ENCODE measurements around the gene TMEM158. TPM values are rescaled to one million over a fixed set of nuclear protein-coding genes. Genes with fewer than 3 reads are reported as not detected.

The TMEM158 gene
- total and polyA plus RNA-seq, 10 of the 15 experiments (the other 5 are each of a cell fraction or from before 2014, with no cell fraction given): not detected

DNA sequence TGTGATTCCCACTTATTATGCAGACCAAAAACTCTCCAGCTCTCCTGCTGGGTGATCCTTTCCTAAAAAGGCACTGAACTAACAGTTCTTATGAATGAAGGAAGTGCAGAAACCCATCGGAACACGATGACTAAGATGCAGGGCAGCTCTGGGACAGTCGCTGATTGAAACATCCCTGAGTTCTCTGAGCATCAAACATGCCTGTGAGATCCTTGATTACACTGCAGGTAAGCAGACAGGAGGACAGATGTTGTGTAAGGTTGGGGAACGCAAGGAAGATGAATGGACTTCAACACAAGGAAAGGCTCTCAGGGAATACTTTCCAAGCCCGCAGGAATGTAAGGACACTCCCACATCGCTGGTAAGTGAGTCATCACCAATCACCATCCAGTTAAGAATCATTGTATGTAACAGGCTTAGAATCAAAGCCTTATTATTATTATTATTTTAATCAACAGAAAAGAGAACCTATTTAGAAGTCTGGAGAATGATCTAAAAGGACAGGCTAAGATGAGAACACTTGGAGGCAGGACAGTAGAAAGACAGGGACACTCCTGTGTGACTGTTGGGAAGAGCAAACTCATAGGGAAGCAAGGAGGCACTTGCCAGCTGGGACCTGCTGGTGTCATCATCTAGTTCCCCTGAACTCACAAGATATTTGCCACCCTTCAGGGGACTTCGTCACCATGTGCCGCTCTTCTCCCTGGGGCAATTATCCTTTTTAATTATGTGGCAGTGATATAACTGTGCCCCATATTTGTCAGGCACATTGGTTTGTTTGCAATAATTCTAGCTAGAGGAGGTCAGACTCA, 26.0 kb downstream of the TMEM158 start:
- DNase-seq (ENCODE audit: low read depth, low spot score): no peak
- SMC1A ChIA-PET (ENCODE audit: uncharacterized antibody, unreplicated experiment): interaction anchor here (0.6 to 1.2 kb wide), 2 partner anchors 23 to 145 kb away, joined by 3 to 4 read pairs; no protein-coding TSS in a partner anchor
- Histone ChIP-seq H3K27ac (ENCODE audit: control insufficient read depth, insufficient read depth) (no peak overlapping the region), H3K9me3 (replicated peaks; ENCODE audit: control insufficient read depth, insufficient read depth, low read length) (no peaks in the 10 kb centered on the region), H3K27me3 (replicated peaks in 1 of 2; ENCODE audit: control insufficient read depth in 2 of 2, insufficient read depth in 2 of 2, low read length in 1 of 2) (peaks cover 0 to 2% of the 10 kb centered on the region in 2 experiments; a peak in 3 of 4 replicates), H2AFZ (ENCODE audit: control insufficient read depth, low read depth, low read length) (no peak overlapping the region), H3K36me3 (ENCODE audit: control insufficient read depth in 2 of 2, insufficient read depth in 2 of 2, low read length in 1 of 2) (no peaks in the 10 kb centered on the region), H3K4me2 (ENCODE audit: control insufficient read depth, insufficient read depth) (no peak overlapping the region), H3K79me2 (ENCODE audit: control insufficient read depth, insufficient read depth, low read length) (no peaks in the 10 kb centered on the region), H3K4me3 (no peak overlapping the region), H4K20me1 (ENCODE audit: control insufficient read depth, insufficient read depth) (no peaks in the 10 kb centered on the region), H3K9ac (ENCODE audit: control insufficient read depth, insufficient read depth, low read length) (no peak overlapping the region), H3K4me1 (ENCODE audit: control insufficient read depth, insufficient read depth, low read length) (no peaks in the 10 kb centered on the region)
- POLR2A ChIA-PET: no interaction called here
- ATAC-seq: no peak
- no TSS peak for BruUV-seq (replicated peaks)
- CTCF ChIA-PET: interaction anchor here (1.0 to 1.1 kb wide), 3 partner anchors 10 to 158 kb away, joined by 3 to 4 read pairs (median 3); no protein-coding TSS in a partner anchor
- in situ Hi-C loops (cut with MboI) (no loop called here), intact Hi-C loops (cut with micrococcal nuclease; ENCODE audit: unreplicated experiment) (no loop called here)
- no peak for TF ChIP-seq MTA2 (IDR thresholded peaks at IDR 0.05; ENCODE audit: low read depth)
- no peak for TF ChIP-seq RUNX3 (IDR thresholded peaks at IDR 0.05; ENCODE audit: low read length)
- TF ChIP-seq ZNF384 (IDR thresholded peaks at IDR 0.05; ENCODE audit: borderline replicate concordance, low read depth, low read length): no peak
- no peak for FAIRE-seq
- 46% methylated on average over 8 of the region's 8 CpGs for WGBS (ENCODE audit: insufficient coverage, insufficient replicate concordance, low lambda C conversion rate, missing lambda C conversion rate)
- RAD21 ChIA-PET (ENCODE audit: unreplicated experiment): no interaction called here

- in situ Hi-C loops (cut with MboI): no loop called here
- FAIRE-seq: no peak
- POLR2A ChIA-PET: no interaction called here
These were observed 27.5 kb downstream of the TMEM158 start for GRCh38 chr3:45198264-45199260.

More at GRCh38 chr3:45198264-45199260, 27.5 kb downstream of the TMEM158 start:
- Histone ChIP-seq H3K9me3 (replicated peaks; ENCODE audit: control insufficient read depth, insufficient read depth, low read length) (no peaks in the 10 kb centered on the region), H3K9ac (ENCODE audit: control insufficient read depth, insufficient read depth, low read length) (no peak overlapping the region), H4K20me1 (ENCODE audit: control insufficient read depth, insufficient read depth) (no peaks in the 10 kb centered on the region), H3K79me2 (ENCODE audit: control insufficient read depth, insufficient read depth, low read length) (no peaks in the 10 kb centered on the region), H3K36me3 (ENCODE audit: control insufficient read depth in 2 of 2, insufficient read depth in 2 of 2, low read length in 1 of 2) (no peaks in the 10 kb centered on the region), H2AFZ (ENCODE audit: control insufficient read depth, low read depth, low read length) (no peak overlapping the region), H3K4me1 (ENCODE audit: control insufficient read depth, insufficient read depth, low read length) (no peaks in the 10 kb centered on the region), H3K27me3 (replicated peaks in 1 of 2; ENCODE audit: control insufficient read depth in 2 of 2, insufficient read depth in 2 of 2, low read length in 1 of 2) (peaks cover 0 to under 1% of the 10 kb centered on the region in 2 experiments; a peak in 3 of 4 replicates), H3K4me2 (ENCODE audit: control insufficient read depth, insufficient read depth) (no peak overlapping the region), H3K4me3 (no peak overlapping the region), H3K27ac (ENCODE audit: control insufficient read depth, insufficient read depth) (no peak overlapping the region)
- WGBS (ENCODE audit: insufficient coverage, insufficient replicate concordance, low lambda C conversion rate, missing lambda C conversion rate): 25% methylated on average over 5 of the region's 5 CpGs
- DNase-seq (ENCODE audit: low read depth, low spot score) (no peak), ATAC-seq (no peak)
- TF ChIP-seq RFX5 (IDR thresholded peaks at IDR 0.05; ENCODE audit: low read depth, low read length) (no peak), GATAD2B (conservative IDR thresholded peaks at IDR 0.05; ENCODE audit: low read depth) (no peak), TCF7 (IDR thresholded peaks at IDR 0.05; ENCODE audit: borderline replicate concordance) (no peak), HDGF (IDR thresholded peaks at IDR 0.05) (no peak)
- TF ChIP-seq, protein P1, sequence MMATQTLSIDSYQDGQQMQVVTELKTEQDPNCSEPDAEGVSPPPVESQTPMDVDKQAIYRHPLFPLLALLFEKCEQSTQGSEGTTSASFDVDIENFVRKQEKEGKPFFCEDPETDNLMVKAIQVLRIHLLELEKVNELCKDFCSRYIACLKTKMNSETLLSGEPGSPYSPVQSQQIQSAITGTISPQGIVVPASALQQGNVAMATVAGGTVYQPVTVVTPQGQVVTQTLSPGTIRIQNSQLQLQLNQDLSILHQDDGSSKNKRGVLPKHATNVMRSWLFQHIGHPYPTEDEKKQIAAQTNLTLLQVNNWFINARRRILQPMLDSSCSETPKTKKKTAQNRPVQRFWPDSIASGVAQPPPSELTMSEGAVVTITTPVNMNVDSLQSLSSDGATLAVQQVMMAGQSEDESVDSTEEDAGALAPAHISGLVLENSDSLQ (IDR thresholded peaks at IDR 0.05): no peak
- CTCF ChIA-PET: interaction anchor here (0.8 kb wide), 1 partner anchor 157 kb away, joined by 3 read pairs; no protein-coding TSS in a partner anchor
- RAD21 ChIA-PET (ENCODE audit: unreplicated experiment): no interaction called here
- BruUV-seq (replicated peaks): no TSS peak
- intact Hi-C loops (cut with micrococcal nuclease; ENCODE audit: unreplicated experiment): no loop called here
- SMC1A ChIA-PET (ENCODE audit: uncharacterized antibody, unreplicated experiment): interaction anchor here (1.2 kb wide), 1 partner anchor 22 kb away, joined by 4 read pairs; no protein-coding TSS in a partner anchor

All from GM12878 (cell line).